HEK293 (cell line): ENCODE results near the gene KLK1.

ENCODE experiments used
- KLF1 ChIP-seq: fragments of 450-650 bp; formaldehyde crosslinking; IDR thresholded peaks from 2 replicates; pipeline ENCODE4 v1.5.1; 2016; ENCODE audit warnings: missing biosample characterization, missing genetic modification characterization
- KLF7 ChIP-seq: fragments of 450-650 bp; formaldehyde crosslinking; IDR thresholded peaks from 2 replicates; pipeline ENCODE4 v1.5.1; 2016; ENCODE audit warnings: missing biosample characterization, missing genetic modification characterization, borderline replicate concordance
- RBAK ChIP-seq: fragments of 450-650 bp; formaldehyde crosslinking; IDR thresholded peaks from 2 replicates; pipeline ENCODE4 v1.5.1; 2016; ENCODE audit warnings: missing biosample characterization, missing genetic modification characterization
- YY2 ChIP-seq: fragments of 450-650 bp; formaldehyde crosslinking; IDR thresholded peaks from 2 replicates; pipeline ENCODE4 v1.5.1; 2016; ENCODE audit warnings: missing biosample characterization, missing genetic modification characterization
- ZFHX2 ChIP-seq: fragments of 450-650 bp; formaldehyde crosslinking; conservative IDR thresholded peaks from 2 replicates; pipeline ENCODE4 v1.5.1; 2016; ENCODE audit warnings: missing biosample characterization, missing genetic modification characterization
- ZIC2 ChIP-seq: fragments of 450-650 bp; formaldehyde crosslinking; IDR thresholded peaks from 2 replicates; pipeline ENCODE4 v1.5.1; 2016; ENCODE audit warnings: missing biosample characterization, missing genetic modification characterization
- ZNF23 ChIP-seq: fragments of 450-650 bp; formaldehyde crosslinking; IDR thresholded peaks from 2 replicates; pipeline ENCODE4 v1.5.1; 2016; ENCODE audit warnings: missing biosample characterization, missing genetic modification characterization, borderline replicate concordance
- ZNF266 ChIP-seq: fragments of 450-650 bp; formaldehyde crosslinking; IDR thresholded peaks from 2 replicates; pipeline ENCODE4 v1.5.1; 2016; ENCODE audit warnings: missing biosample characterization, missing genetic modification characterization, low read depth
- ZNF366 ChIP-seq: fragments of 450-650 bp; formaldehyde crosslinking; conservative IDR thresholded peaks from 2 replicates; pipeline ENCODE4 v1.5.1; 2016; ENCODE audit warnings: missing biosample characterization, missing genetic modification characterization
- ZNF549 ChIP-seq: fragments of 450-650 bp; IDR thresholded peaks from 2 replicates; pipeline ENCODE4 v1.5.1; 2018; ENCODE audit warnings: missing biosample characterization, missing genetic modification characterization, mild to moderate bottlenecking, inconsistent platforms, moderate library complexity
- ZNF621 ChIP-seq: fragments of 450-650 bp; formaldehyde crosslinking; IDR thresholded peaks from 2 replicates; pipeline ENCODE4 v1.5.1; 2017; ENCODE audit warnings: missing biosample characterization, missing genetic modification characterization
- ZNF670 ChIP-seq: fragments of 450-650 bp; formaldehyde crosslinking; IDR thresholded peaks from 2 replicates; pipeline ENCODE4 v1.5.1; 2016; ENCODE audit warnings: missing biosample characterization, missing genetic modification characterization, low read depth
- ZNF776 ChIP-seq: fragments of 450-650 bp; formaldehyde crosslinking; IDR thresholded peaks from 2 replicates; pipeline ENCODE4 v1.5.0; 2017; ENCODE audit warnings: missing biosample characterization, missing genetic modification characterization, borderline replicate concordance
- ZNF843 ChIP-seq: fragments of 450-650 bp; formaldehyde crosslinking; IDR thresholded peaks from 2 replicates; pipeline ENCODE4 v1.5.1; 2016; ENCODE audit warnings: missing biosample characterization, missing genetic modification characterization
- TF ChIP-seq, protein P1 (sequence below): fragments of 450-650 bp; formaldehyde crosslinking; IDR thresholded peaks from 2 replicates; pipeline ENCODE4 v1.5.1; 2016; ENCODE audit warnings: missing biosample characterization, missing genetic modification characterization
- TF ChIP-seq, protein P2 (sequence below): fragments of 450-650 bp; formaldehyde crosslinking; IDR thresholded peaks from 2 replicates; pipeline ENCODE4 v1.5.1; 2016; ENCODE audit warnings: missing biosample characterization, missing genetic modification characterization
- TF ChIP-seq, protein P3 (sequence below): fragments of 450-650 bp; formaldehyde crosslinking; optimal IDR thresholded peaks from 2 replicates; pipeline ENCODE3; 2016; ENCODE audit warnings: missing biosample characterization, mild to moderate bottlenecking, missing genetic modification characterization
- TF ChIP-seq, protein P4 (sequence below): fragments of 450-650 bp; formaldehyde crosslinking; IDR thresholded peaks from 2 replicates; pipeline ENCODE4 v1.5.1; 2017; ENCODE audit warnings: missing biosample characterization, missing genetic modification characterization
- TF ChIP-seq, protein P5 (sequence below): fragments of 450-650 bp; formaldehyde crosslinking; IDR thresholded peaks from 2 replicates; pipeline ENCODE4 v1.5.1; 2016; ENCODE audit warnings: missing biosample characterization, missing genetic modification characterization
- TF ChIP-seq, protein P6 (sequence below): fragments of 450-650 bp; formaldehyde crosslinking; IDR thresholded peaks from 2 replicates; pipeline ENCODE4 v1.5.1; 2016; ENCODE audit warnings: missing biosample characterization, missing genetic modification characterization
- TF ChIP-seq, protein P7 (sequence below): fragments of 450-650 bp; formaldehyde crosslinking; IDR thresholded peaks from 2 replicates; pipeline ENCODE4 v1.5.1; 2016; ENCODE audit warnings: missing biosample characterization, missing genetic modification characterization, low read depth
- TF ChIP-seq, protein P8 (sequence below): fragments of 450-650 bp; formaldehyde crosslinking; IDR thresholded peaks from 2 replicates; pipeline ENCODE4 v1.5.1; 2016; ENCODE audit warnings: missing biosample characterization, missing genetic modification characterization, borderline replicate concordance

KLK1 gene

DNA sequence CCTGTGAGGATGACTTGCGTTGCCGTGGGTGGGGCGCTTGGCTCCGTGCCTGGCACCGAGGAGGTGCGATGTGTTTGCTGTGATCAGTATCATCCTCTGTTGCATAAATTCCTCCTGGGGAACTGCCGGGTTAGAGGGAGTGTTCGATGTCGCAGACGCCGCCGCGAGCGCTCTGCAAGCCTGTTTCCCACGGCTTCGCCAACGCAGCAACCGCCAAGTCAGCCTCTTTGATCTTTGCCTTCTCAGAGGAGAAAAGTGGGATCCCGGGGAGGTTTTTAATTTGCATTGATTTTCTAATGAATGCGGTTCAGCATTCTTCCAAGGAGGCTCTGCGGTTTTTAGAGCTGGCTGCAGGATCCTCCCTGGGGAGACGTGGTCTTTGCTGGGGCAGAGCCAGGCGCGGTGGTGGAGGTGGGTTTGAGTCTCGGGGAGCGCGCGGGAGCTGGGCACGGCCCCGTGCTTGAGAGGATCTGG is 45.7 kb downstream of the KLK1 start (continued):
- peak; percentile 96 for TF ChIP-seq ZFHX2 (tag by site-specific recombination)
- TF ChIP-seq, protein P1, sequence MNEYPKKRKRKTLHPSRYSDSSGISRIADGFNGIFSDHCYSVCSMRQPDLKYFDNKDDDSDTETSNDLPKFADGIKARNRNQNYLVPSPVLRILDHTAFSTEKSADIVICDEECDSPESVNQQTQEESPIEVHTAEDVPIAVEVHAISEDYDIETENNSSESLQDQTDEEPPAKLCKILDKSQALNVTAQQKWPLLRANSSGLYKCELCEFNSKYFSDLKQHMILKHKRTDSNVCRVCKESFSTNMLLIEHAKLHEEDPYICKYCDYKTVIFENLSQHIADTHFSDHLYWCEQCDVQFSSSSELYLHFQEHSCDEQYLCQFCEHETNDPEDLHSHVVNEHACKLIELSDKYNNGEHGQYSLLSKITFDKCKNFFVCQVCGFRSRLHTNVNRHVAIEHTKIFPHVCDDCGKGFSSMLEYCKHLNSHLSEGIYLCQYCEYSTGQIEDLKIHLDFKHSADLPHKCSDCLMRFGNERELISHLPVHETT = no peak
- no peak for TF ChIP-seq ZNF670
- TF ChIP-seq ZNF843 (tag by site-specific recombination) = no peak
- TF ChIP-seq ZNF266 (tag by site-specific recombination) = no peak
- TF ChIP-seq, protein P2, sequence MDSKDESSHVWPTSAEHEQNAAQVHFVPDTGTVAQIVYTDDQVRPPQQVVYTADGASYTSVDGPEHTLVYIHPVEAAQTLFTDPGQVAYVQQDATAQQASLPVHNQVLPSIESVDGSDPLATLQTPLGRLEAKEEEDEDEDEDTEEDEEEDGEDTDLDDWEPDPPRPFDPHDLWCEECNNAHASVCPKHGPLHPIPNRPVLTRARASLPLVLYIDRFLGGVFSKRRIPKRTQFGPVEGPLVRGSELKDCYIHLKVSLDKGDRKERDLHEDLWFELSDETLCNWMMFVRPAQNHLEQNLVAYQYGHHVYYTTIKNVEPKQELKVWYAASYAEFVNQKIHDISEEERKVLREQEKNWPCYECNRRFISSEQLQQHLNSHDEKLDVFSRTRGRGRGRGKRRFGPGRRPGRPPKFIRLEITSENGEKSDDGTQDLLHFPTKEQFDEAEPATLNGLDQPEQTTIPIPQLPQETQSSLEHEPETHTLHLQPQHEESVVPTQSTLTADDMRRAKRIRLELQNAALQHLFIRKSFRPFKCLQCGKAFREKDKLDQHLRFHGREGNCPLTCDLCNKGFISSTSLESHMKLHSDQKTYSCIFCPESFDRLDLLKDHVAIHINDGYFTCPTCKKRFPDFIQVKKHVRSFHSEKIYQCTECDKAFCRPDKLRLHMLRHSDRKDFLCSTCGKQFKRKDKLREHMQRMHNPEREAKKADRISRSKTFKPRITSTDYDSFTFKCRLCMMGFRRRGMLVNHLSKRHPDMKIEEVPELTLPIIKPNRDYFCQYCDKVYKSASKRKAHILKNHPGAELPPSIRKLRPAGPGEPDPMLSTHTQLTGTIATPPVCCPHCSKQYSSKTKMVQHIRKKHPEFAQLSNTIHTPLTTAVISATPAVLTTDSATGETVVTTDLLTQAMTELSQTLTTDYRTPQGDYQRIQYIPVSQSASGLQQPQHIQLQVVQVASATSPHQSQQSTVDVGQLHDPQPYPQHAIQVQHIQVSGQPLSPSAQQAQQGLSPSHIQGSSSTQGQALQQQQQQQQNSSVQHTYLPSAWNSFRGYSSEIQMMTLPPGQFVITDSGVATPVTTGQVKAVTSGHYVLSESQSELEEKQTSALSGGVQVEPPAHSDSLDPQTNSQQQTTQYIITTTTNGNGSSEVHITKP (tag by site-specific recombination) = peak; percentile 34; the same call in 1 of the 2 replicates
- TF ChIP-seq, protein P3, sequence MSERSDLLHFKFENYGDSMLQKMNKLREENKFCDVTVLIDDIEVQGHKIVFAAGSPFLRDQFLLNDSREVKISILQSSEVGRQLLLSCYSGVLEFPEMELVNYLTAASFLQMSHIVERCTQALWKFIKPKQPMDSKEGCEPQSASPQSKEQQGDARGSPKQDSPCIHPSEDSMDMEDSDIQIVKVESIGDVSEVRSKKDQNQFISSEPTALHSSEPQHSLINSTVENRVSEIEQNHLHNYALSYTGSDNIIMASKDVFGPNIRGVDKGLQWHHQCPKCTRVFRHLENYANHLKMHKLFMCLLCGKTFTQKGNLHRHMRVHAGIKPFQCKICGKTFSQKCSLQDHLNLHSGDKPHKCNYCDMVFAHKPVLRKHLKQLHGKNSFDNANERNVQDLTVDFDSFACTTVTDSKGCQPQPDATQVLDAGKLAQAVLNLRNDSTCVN = peak; percentile 50
- TF ChIP-seq ZNF621 (tag by site-specific recombination) = no peak
- peak; percentile 37; the same call in 1 of the 2 replicates for TF ChIP-seq KLF1 (tag by site-specific recombination)
- TF ChIP-seq, protein P4, sequence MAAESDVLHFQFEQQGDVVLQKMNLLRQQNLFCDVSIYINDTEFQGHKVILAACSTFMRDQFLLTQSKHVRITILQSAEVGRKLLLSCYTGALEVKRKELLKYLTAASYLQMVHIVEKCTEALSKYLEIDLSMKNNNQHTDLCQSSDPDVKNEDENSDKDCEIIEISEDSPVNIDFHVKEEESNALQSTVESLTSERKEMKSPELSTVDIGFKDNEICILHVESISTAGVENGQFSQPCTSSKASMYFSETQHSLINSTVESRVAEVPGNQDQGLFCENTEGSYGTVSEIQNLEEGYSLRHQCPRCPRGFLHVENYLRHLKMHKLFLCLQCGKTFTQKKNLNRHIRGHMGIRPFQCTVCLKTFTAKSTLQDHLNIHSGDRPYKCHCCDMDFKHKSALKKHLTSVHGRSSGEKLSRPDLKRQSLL (tag by site-specific recombination) = peak; percentile 47; the same call in 1 of the 2 replicates
- TF ChIP-seq ZNF776 = no peak
- no peak for TF ChIP-seq ZNF23 (tag by site-specific recombination)
- no peak for TF ChIP-seq RBAK (tag by site-specific recombination)
- TF ChIP-seq YY2 (tag by site-specific recombination) = no peak
- TF ChIP-seq, protein P5, sequence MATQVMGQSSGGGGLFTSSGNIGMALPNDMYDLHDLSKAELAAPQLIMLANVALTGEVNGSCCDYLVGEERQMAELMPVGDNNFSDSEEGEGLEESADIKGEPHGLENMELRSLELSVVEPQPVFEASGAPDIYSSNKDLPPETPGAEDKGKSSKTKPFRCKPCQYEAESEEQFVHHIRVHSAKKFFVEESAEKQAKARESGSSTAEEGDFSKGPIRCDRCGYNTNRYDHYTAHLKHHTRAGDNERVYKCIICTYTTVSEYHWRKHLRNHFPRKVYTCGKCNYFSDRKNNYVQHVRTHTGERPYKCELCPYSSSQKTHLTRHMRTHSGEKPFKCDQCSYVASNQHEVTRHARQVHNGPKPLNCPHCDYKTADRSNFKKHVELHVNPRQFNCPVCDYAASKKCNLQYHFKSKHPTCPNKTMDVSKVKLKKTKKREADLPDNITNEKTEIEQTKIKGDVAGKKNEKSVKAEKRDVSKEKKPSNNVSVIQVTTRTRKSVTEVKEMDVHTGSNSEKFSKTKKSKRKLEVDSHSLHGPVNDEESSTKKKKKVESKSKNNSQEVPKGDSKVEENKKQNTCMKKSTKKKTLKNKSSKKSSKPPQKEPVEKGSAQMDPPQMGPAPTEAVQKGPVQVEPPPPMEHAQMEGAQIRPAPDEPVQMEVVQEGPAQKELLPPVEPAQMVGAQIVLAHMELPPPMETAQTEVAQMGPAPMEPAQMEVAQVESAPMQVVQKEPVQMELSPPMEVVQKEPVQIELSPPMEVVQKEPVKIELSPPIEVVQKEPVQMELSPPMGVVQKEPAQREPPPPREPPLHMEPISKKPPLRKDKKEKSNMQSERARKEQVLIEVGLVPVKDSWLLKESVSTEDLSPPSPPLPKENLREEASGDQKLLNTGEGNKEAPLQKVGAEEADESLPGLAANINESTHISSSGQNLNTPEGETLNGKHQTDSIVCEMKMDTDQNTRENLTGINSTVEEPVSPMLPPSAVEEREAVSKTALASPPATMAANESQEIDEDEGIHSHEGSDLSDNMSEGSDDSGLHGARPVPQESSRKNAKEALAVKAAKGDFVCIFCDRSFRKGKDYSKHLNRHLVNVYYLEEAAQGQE (tag by site-specific recombination) = no peak
- TF ChIP-seq, protein P6, sequence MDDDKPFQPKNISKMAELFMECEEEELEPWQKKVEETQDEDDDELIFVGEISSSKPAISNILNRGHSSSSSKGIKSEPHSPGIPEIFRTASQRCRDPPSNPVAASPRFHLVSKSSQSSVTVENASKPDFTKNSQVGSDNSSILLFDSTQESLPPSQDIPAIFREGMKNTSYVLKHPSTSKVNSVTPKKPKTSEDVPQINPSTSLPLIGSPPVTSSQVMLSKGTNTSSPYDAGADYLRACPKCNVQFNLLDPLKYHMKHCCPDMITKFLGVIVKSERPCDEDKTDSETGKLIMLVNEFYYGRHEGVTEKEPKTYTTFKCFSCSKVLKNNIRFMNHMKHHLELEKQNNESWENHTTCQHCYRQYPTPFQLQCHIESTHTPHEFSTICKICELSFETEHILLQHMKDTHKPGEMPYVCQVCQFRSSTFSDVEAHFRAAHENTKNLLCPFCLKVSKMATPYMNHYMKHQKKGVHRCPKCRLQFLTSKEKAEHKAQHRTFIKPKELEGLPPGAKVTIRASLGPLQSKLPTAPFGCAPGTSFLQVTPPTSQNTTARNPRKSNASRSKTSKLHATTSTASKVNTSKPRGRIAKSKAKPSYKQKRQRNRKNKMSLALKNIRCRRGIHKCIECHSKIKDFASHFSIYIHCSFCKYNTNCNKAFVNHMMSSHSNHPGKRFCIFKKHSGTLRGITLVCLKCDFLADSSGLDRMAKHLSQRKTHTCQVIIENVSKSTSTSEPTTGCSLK (tag by site-specific recombination) = no peak
- TF ChIP-seq ZIC2 (tag by site-specific recombination) = peak; percentile 86
- no peak for TF ChIP-seq KLF7 (tag by site-specific recombination)
- TF ChIP-seq, protein P7, sequence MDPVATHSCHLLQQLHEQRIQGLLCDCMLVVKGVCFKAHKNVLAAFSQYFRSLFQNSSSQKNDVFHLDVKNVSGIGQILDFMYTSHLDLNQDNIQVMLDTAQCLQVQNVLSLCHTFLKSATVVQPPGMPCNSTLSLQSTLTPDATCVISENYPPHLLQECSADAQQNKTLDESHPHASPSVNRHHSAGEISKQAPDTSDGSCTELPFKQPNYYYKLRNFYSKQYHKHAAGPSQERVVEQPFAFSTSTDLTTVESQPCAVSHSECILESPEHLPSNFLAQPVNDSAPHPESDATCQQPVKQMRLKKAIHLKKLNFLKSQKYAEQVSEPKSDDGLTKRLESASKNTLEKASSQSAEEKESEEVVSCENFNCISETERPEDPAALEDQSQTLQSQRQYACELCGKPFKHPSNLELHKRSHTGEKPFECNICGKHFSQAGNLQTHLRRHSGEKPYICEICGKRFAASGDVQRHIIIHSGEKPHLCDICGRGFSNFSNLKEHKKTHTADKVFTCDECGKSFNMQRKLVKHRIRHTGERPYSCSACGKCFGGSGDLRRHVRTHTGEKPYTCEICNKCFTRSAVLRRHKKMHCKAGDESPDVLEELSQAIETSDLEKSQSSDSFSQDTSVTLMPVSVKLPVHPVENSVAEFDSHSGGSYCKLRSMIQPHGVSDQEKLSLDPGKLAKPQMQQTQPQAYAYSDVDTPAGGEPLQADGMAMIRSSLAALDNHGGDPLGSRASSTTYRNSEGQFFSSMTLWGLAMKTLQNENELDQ (tag by site-specific recombination) = no peak
- no peak for TF ChIP-seq ZNF549 (tag by site-specific recombination)
- TF ChIP-seq, protein P8, sequence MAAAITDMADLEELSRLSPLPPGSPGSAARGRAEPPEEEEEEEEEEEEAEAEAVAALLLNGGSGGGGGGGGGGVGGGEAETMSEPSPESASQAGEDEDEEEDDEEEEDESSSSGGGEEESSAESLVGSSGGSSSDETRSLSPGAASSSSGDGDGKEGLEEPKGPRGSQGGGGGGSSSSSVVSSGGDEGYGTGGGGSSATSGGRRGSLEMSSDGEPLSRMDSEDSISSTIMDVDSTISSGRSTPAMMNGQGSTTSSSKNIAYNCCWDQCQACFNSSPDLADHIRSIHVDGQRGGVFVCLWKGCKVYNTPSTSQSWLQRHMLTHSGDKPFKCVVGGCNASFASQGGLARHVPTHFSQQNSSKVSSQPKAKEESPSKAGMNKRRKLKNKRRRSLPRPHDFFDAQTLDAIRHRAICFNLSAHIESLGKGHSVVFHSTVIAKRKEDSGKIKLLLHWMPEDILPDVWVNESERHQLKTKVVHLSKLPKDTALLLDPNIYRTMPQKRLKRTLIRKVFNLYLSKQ (tag by site-specific recombination) = no peak
- peak; percentile 47 for TF ChIP-seq ZNF366 (tag by site-specific recombination)
